ENCODE measurements around the gene ASB3.
A peak's percentile ranks its signal among the peaks of the same experiment; 100 is the strongest.
"Not testable (repeated sequence)": the region's sequence is repeated elsewhere in the genome, so short reads cannot be mapped to it uniquely, and the experiment has no call there.

ASB3 gene

DNA sequence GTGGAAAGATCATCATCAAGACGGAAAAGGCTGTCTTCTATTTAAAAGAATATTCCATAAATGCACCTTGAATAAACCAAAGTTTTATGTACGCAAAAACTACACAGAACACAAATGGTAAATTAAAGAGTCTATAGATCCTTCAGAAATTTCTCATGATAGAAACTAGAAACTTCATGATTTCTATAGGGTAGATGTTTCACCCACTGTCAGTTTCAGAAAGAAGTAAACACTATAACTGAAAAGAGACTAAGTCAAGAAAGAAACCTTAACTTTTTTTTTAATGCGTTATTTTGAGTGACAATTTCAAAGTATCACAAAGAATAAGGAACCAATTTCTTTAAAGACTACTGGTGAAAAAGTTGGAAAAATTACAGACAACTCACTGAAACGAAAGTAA, 61.1 kb downstream of the ASB3 start:
- no peaks in the 10 kb centered on the region for H3K27me3 ChIP-seq (ENCODE audit: insufficient read depth, low read length, poor library complexity, severe bottlenecking)
- H3K4me2 ChIP-seq (ENCODE audit: low read depth, low read length, poor library complexity, severe bottlenecking), result no peak overlapping the region
- TF ChIP-seq, protein P1, sequence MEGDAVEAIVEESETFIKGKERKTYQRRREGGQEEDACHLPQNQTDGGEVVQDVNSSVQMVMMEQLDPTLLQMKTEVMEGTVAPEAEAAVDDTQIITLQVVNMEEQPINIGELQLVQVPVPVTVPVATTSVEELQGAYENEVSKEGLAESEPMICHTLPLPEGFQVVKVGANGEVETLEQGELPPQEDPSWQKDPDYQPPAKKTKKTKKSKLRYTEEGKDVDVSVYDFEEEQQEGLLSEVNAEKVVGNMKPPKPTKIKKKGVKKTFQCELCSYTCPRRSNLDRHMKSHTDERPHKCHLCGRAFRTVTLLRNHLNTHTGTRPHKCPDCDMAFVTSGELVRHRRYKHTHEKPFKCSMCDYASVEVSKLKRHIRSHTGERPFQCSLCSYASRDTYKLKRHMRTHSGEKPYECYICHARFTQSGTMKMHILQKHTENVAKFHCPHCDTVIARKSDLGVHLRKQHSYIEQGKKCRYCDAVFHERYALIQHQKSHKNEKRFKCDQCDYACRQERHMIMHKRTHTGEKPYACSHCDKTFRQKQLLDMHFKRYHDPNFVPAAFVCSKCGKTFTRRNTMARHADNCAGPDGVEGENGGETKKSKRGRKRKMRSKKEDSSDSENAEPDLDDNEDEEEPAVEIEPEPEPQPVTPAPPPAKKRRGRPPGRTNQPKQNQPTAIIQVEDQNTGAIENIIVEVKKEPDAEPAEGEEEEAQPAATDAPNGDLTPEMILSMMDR (conservative IDR thresholded peaks at IDR 0.05; ENCODE audit: low read length), result no peak
- no peak for TF ChIP-seq EZH2phosphoT487 (IDR thresholded peaks at IDR 0.05; ENCODE audit: borderline replicate concordance)
- H3K9me2 ChIP-seq (replicated peaks; ENCODE audit: low read depth, low read length), result no peaks in the 10 kb centered on the region
- H2AFZ ChIP-seq (ENCODE audit: low read length), result no peak overlapping the region
- no peak overlapping the region for H3K9ac ChIP-seq (ENCODE audit: low read depth, low read length, poor library complexity, severe bottlenecking)
- no peaks in the 10 kb centered on the region for H3F3A ChIP-seq (ENCODE audit: low read depth)
- no peaks in the 10 kb centered on the region for H3K9me3 ChIP-seq (ENCODE audit: insufficient read depth, low read depth, low read length)
- H3K4me3 ChIP-seq (ENCODE audit: low read length, poor library complexity, severe bottlenecking), result no peak overlapping the region
- H3K79me2 ChIP-seq (ENCODE audit: insufficient read depth, low read length), result no peaks in the 10 kb centered on the region; the same call in 1 of the 2 replicates
- peaks cover 24% of the 10 kb centered on the region; the same call in 1 of the 2 replicates for H3K36me3 ChIP-seq (ENCODE audit: insufficient read depth, low read length)
- no peaks in the 10 kb centered on the region for H4K20me1 ChIP-seq (ENCODE audit: insufficient read depth, low read length, poor library complexity, severe bottlenecking)
- no peaks in the 10 kb centered on the region for H3K4me1 ChIP-seq (ENCODE audit: insufficient read depth, low read length, poor library complexity, severe bottlenecking)

DNA sequence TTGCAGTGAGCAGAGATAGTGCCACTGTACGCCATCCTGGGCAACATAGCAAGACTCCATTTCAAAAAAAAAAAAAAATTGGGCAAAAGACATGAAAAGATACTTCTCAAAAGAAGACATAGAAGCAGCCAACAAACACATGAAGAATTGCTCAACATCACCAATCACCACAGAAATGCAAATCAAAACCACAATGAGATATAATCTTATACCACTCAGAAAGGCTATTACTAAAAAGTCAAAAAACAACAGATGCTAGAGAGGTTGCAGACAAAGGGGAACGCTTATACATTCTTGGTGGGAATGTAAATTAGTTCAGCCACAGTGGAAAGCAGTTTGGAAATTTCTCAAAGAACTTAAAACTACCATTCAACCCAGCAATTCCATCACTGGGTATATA, 62.2 kb downstream of the ASB3 start:
- Histone ChIP-seq H2AFZ (ENCODE audit: low read length) (no peak overlapping the region), H4K20me1 (ENCODE audit: insufficient read depth, low read length, poor library complexity, severe bottlenecking) (no peaks in the 10 kb centered on the region), H3K4me3 (ENCODE audit: low read length, poor library complexity, severe bottlenecking) (no peak overlapping the region), H3K4me1 (ENCODE audit: insufficient read depth, low read length, poor library complexity, severe bottlenecking) (no peaks in the 10 kb centered on the region), H3K79me2 (ENCODE audit: insufficient read depth, low read length) (no peaks in the 10 kb centered on the region; the same call in 1 of the 2 replicates), H3K9me3 (ENCODE audit: insufficient read depth, low read depth, low read length) (no peaks in the 10 kb centered on the region), H3K4me2 (ENCODE audit: low read depth, low read length, poor library complexity, severe bottlenecking) (no peak overlapping the region), H3K9ac (ENCODE audit: low read depth, low read length, poor library complexity, severe bottlenecking) (no peak overlapping the region), H3F3A (ENCODE audit: low read depth) (no peaks in the 10 kb centered on the region), H3K36me3 (ENCODE audit: insufficient read depth, low read length) (peaks cover 15% of the 10 kb centered on the region; the same call in 1 of the 2 replicates), H3K27me3 (ENCODE audit: insufficient read depth, low read length, poor library complexity, severe bottlenecking) (no peaks in the 10 kb centered on the region), H3K9me2 (replicated peaks; ENCODE audit: low read depth, low read length) (no peaks in the 10 kb centered on the region)
- TF ChIP-seq, protein P1 (conservative IDR thresholded peaks at IDR 0.05; ENCODE audit: low read length), result no peak
- TF ChIP-seq EZH2phosphoT487 (IDR thresholded peaks at IDR 0.05; ENCODE audit: borderline replicate concordance), result no peak

DNA sequence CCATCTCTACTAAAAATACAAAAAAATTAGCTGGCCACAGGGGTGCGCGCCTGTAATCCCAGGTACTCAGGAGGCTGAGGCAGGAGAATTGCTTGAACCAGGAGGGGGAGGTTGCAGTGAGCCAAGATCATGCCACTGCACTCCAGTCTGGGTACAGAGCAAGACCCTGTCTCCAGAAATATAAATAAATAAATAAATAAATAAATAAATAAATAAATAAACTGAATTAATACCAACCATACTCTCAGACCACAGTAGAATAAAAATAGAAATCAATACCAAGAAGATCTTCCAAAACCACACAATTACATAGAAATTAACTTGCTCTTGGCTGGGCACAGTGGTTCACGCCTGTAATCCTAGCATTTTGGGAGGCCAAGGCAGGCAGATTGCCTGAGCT, 65.8 kb downstream of the ASB3 start:
- H3K79me2 ChIP-seq (ENCODE audit: insufficient read depth, low read length); H3K4me3 ChIP-seq (ENCODE audit: low read length, poor library complexity, severe bottlenecking); H3K9me3 ChIP-seq (ENCODE audit: insufficient read depth, low read depth, low read length); H4K20me1 ChIP-seq (ENCODE audit: insufficient read depth, low read length, poor library complexity, severe bottlenecking); H3K4me1 ChIP-seq (ENCODE audit: insufficient read depth, low read length, poor library complexity, severe bottlenecking); H2AFZ ChIP-seq (ENCODE audit: low read length); H3K9me2 ChIP-seq (replicated peaks; ENCODE audit: low read depth, low read length); H3K36me3 ChIP-seq (ENCODE audit: insufficient read depth, low read length); H3K9ac ChIP-seq (ENCODE audit: low read depth, low read length, poor library complexity, severe bottlenecking); H3K4me2 ChIP-seq (ENCODE audit: low read depth, low read length, poor library complexity, severe bottlenecking); H3F3A ChIP-seq (ENCODE audit: low read depth); H3K27me3 ChIP-seq (ENCODE audit: insufficient read depth, low read length, poor library complexity, severe bottlenecking): not testable (repeated sequence)

DNA sequence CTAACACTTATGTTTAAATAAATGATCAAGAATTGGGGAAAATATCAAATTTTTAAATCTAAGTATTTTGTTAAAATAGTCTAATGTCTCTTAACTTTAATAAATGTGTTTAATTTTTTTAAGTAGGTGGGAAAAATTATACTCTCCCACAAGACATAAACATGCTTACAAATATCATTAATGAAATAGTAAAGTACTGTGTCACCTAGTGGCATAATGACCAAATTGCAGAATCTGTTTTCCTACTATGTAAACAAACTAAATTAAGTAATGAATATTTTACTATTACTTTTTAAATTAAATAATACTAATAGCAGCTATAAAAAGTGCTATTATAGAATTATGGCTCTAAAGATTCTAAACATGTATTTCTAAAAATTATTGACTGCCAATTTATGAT, 71.2 kb downstream of the ASB3 start:
- H3K4me3 ChIP-seq (ENCODE audit: low read length, poor library complexity, severe bottlenecking), result no peak overlapping the region
- H4K20me1 ChIP-seq (ENCODE audit: insufficient read depth, low read length, poor library complexity, severe bottlenecking), result no peaks in the 10 kb centered on the region
- no peaks in the 10 kb centered on the region for H3F3A ChIP-seq (ENCODE audit: low read depth)
- H3K9ac ChIP-seq (ENCODE audit: low read depth, low read length, poor library complexity, severe bottlenecking), result no peak overlapping the region
- H3K79me2 ChIP-seq (ENCODE audit: insufficient read depth, low read length), result no peaks in the 10 kb centered on the region; the same call in 1 of the 2 replicates
- H3K9me3 ChIP-seq (ENCODE audit: insufficient read depth, low read depth, low read length), result no peaks in the 10 kb centered on the region
- TF ChIP-seq, protein P1 (conservative IDR thresholded peaks at IDR 0.05; ENCODE audit: low read length), result peak; percentile 57
- TF ChIP-seq EZH2phosphoT487 (IDR thresholded peaks at IDR 0.05; ENCODE audit: borderline replicate concordance), result no peak
- H3K9me2 ChIP-seq (replicated peaks; ENCODE audit: low read depth, low read length), result no peaks in the 10 kb centered on the region
- H3K27me3 ChIP-seq (ENCODE audit: insufficient read depth, low read length, poor library complexity, severe bottlenecking), result no peaks in the 10 kb centered on the region
- H3K4me1 ChIP-seq (ENCODE audit: insufficient read depth, low read length, poor library complexity, severe bottlenecking), result no peaks in the 10 kb centered on the region
- H3K36me3 ChIP-seq (ENCODE audit: insufficient read depth, low read length), result peaks cover 50% of the 10 kb centered on the region; the same call in 1 of the 2 replicates
- no peak overlapping the region for H2AFZ ChIP-seq (ENCODE audit: low read length)
- no peak overlapping the region for H3K4me2 ChIP-seq (ENCODE audit: low read depth, low read length, poor library complexity, severe bottlenecking)
